ENCODE results near the gene HHEX.

- TF ChIP-seq, protein P1, sequence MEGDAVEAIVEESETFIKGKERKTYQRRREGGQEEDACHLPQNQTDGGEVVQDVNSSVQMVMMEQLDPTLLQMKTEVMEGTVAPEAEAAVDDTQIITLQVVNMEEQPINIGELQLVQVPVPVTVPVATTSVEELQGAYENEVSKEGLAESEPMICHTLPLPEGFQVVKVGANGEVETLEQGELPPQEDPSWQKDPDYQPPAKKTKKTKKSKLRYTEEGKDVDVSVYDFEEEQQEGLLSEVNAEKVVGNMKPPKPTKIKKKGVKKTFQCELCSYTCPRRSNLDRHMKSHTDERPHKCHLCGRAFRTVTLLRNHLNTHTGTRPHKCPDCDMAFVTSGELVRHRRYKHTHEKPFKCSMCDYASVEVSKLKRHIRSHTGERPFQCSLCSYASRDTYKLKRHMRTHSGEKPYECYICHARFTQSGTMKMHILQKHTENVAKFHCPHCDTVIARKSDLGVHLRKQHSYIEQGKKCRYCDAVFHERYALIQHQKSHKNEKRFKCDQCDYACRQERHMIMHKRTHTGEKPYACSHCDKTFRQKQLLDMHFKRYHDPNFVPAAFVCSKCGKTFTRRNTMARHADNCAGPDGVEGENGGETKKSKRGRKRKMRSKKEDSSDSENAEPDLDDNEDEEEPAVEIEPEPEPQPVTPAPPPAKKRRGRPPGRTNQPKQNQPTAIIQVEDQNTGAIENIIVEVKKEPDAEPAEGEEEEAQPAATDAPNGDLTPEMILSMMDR (IDR thresholded peaks at IDR 0.05; ENCODE audit: poor library complexity, severe bottlenecking) = no peak
- TF ChIP-seq, protein P2, sequence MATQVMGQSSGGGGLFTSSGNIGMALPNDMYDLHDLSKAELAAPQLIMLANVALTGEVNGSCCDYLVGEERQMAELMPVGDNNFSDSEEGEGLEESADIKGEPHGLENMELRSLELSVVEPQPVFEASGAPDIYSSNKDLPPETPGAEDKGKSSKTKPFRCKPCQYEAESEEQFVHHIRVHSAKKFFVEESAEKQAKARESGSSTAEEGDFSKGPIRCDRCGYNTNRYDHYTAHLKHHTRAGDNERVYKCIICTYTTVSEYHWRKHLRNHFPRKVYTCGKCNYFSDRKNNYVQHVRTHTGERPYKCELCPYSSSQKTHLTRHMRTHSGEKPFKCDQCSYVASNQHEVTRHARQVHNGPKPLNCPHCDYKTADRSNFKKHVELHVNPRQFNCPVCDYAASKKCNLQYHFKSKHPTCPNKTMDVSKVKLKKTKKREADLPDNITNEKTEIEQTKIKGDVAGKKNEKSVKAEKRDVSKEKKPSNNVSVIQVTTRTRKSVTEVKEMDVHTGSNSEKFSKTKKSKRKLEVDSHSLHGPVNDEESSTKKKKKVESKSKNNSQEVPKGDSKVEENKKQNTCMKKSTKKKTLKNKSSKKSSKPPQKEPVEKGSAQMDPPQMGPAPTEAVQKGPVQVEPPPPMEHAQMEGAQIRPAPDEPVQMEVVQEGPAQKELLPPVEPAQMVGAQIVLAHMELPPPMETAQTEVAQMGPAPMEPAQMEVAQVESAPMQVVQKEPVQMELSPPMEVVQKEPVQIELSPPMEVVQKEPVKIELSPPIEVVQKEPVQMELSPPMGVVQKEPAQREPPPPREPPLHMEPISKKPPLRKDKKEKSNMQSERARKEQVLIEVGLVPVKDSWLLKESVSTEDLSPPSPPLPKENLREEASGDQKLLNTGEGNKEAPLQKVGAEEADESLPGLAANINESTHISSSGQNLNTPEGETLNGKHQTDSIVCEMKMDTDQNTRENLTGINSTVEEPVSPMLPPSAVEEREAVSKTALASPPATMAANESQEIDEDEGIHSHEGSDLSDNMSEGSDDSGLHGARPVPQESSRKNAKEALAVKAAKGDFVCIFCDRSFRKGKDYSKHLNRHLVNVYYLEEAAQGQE (IDR thresholded peaks at IDR 0.05; ENCODE audit: borderline replicate concordance) = no peak
- no peak for TF ChIP-seq POLR2AphosphoS5 (IDR thresholded peaks at IDR 0.05)
- no peak for TF ChIP-seq EP300 (conservative IDR thresholded peaks at IDR 0.05; ENCODE audit: poor library complexity, severe bottlenecking)
Measured at GRCh38 chr10:92690915-92691590, 1.3 kb downstream of the HHEX start.
